IPS-20b (cell line): Measurements from ENCODE around the gene CBFB.
A peak's percentile ranks its signal among the peaks of the same experiment; 100 is the strongest.
"Not testable (repeated sequence)": the region's sequence is repeated elsewhere in the genome, so short reads cannot be mapped to it uniquely, and the experiment has no call there.

Experiments used
- H3K27ac ChIP-seq: one replicate; pipeline ENCODE4 v1.5.1; 2013; ENCODE audit warnings: low read length
- H3K27me3 ChIP-seq: 2 replicates; pipeline ENCODE4 v1.6.1; 2013; ENCODE audit warnings: mild to moderate bottlenecking, low read length, inconsistent platforms; ENCODE audit not compliant: insufficient read depth
- H3K36me3 ChIP-seq: 2 replicates; pipeline ENCODE4 v1.6.1; 2013; ENCODE audit warnings: low read depth, mild to moderate bottlenecking, inconsistent platforms, low read length, moderate library complexity; ENCODE audit not compliant: insufficient read depth
- H3K4me1 ChIP-seq: 2 replicates; pipeline ENCODE4 v1.6.1; 2013; ENCODE audit warnings: mild to moderate bottlenecking, control low read depth, inconsistent platforms, low read length, moderate library complexity; ENCODE audit not compliant: insufficient read depth
- H3K4me3 ChIP-seq: 2 replicates; pipeline ENCODE4 v1.5.1; 2013; ENCODE audit warnings: mild to moderate bottlenecking, low read length, inconsistent platforms
- H3K9ac ChIP-seq: 2 replicates; pipeline ENCODE4 v1.6.1; 2013; ENCODE audit warnings: low read depth, mild to moderate bottlenecking, inconsistent platforms, low read length, moderate library complexity
- H3K9me3 ChIP-seq: 2 replicates; pipeline ENCODE4 v1.6.1; 2013; ENCODE audit warnings: mild to moderate bottlenecking, low read depth, low read length, inconsistent platforms; ENCODE audit not compliant: insufficient read depth

CBFB gene

GRCh38 chr16:67028696-67029253 is at the start of gene CBFB:
Gene CBFB, plus strand, starts transcription at chr16:67029149. Its CDS starts 259 bp downstream, at chr16:67029408.
- Histone ChIP-seq H3K9me3 (no peaks in the 10 kb centered on the region), H3K4me3 (peak within 1 kb of the TSS; percentile 90), H3K36me3 (peaks cover 7% of the 10 kb centered on the region; the same call in 1 of the 2 replicates), H3K27me3 (peaks cover 13% of the 10 kb centered on the region; the same call in 1 of the 2 replicates), H3K9ac (peak within 1 kb of the TSS; percentile 75), H3K4me1 (peaks cover 3% of the 10 kb centered on the region; the same call in 1 of the 2 replicates), H3K27ac (no peak within 1 kb of the TSS)

GRCh38 chr16:66983033-66983432 is 45.9 kb upstream of the CBFB start:
- H3K9me3 ChIP-seq, result no peaks in the 10 kb centered on the region
- no peak overlapping the region for H3K4me3 ChIP-seq
- no peaks in the 10 kb centered on the region for H3K36me3 ChIP-seq
- H3K27me3 ChIP-seq, result peaks cover 4% of the 10 kb centered on the region; the same call in 1 of the 2 replicates
- H3K9ac ChIP-seq, result no peak overlapping the region
- H3K4me1 ChIP-seq, result no peaks in the 10 kb centered on the region
- no peak overlapping the region for H3K27ac ChIP-seq

- Histone ChIP-seq H3K27ac (no peak overlapping the region), H3K27me3 (no peaks in the 10 kb centered on the region), H3K36me3 (no peaks in the 10 kb centered on the region), H3K9me3 (no peaks in the 10 kb centered on the region), H3K4me3 (no peak overlapping the region), H3K9ac (no peak overlapping the region), H3K4me1 (no peaks in the 10 kb centered on the region)
Measured at GRCh38 chr16:66984892-66985311, 44.0 kb upstream of the CBFB start.

- Histone ChIP-seq H3K4me3 (no peak overlapping the region), H3K9ac (no peak overlapping the region), H3K36me3 (no peaks in the 10 kb centered on the region), H3K4me1 (no peaks in the 10 kb centered on the region), H3K27me3 (no peaks in the 10 kb centered on the region), H3K9me3 (no peaks in the 10 kb centered on the region), H3K27ac (no peak overlapping the region)
Measured at GRCh38 chr16:66986559-66986958, 42.4 kb upstream of the CBFB start.

GRCh38 chr16:66988197-66988788 is 40.7 kb upstream of the CBFB start, which contains the start of gene CES4A:
Gene CES4A, plus strand, starts transcription at chr16:66988589. Its CDS starts 184 bp downstream, at chr16:66988773.
- H3K27ac ChIP-seq, result no peak within 1 kb of the TSS
- H3K9ac ChIP-seq, result no peak within 1 kb of the TSS

GRCh38 chr16:66991545-66992077 is 37.3 kb upstream of the CBFB start:
- Histone ChIP-seq H3K9ac (no peak overlapping the region), H3K4me1 (no peaks in the 10 kb centered on the region), H3K36me3 (no peaks in the 10 kb centered on the region), H3K9me3 (no peaks in the 10 kb centered on the region), H3K27me3 (no peaks in the 10 kb centered on the region), H3K27ac (no peak overlapping the region), H3K4me3 (no peak overlapping the region)

More at GRCh38 chr16:66988197-66988788, 40.7 kb upstream of the CBFB start, which contains the start of gene CES4A:
- Histone ChIP-seq H3K36me3 (no peaks in the 10 kb centered on the region), H3K9me3 (no peaks in the 10 kb centered on the region), H3K27me3 (no peaks in the 10 kb centered on the region), H3K4me3 (no peak within 1 kb of the TSS), H3K4me1 (no peaks in the 10 kb centered on the region)

GRCh38 chr16:66993558-66993957 is 35.4 kb upstream of the CBFB start:
- H3K4me1 ChIP-seq, H3K27ac ChIP-seq, H3K36me3 ChIP-seq, H3K4me3 ChIP-seq, H3K9ac ChIP-seq, H3K9me3 ChIP-seq: not testable (repeated sequence)
- peaks cover 12% of the 10 kb centered on the region for H3K27me3 ChIP-seq

GRCh38 chr16:66996324-66996982 is 32.5 kb upstream of the CBFB start:
- Histone ChIP-seq H3K9me3 (no peaks in the 10 kb centered on the region), H3K36me3 (no peaks in the 10 kb centered on the region), H3K9ac (no peak overlapping the region), H3K27me3 (peaks cover 40% of the 10 kb centered on the region), H3K4me3 (no peak overlapping the region), H3K27ac (no peak overlapping the region), H3K4me1 (no peaks in the 10 kb centered on the region)

- H3K9me3 ChIP-seq, result no peaks in the 10 kb centered on the region
- no peaks in the 10 kb centered on the region for H3K36me3 ChIP-seq
- H3K27ac ChIP-seq, result no peak overlapping the region
- H3K4me1 ChIP-seq, result no peaks in the 10 kb centered on the region
- no peak overlapping the region for H3K9ac ChIP-seq
- H3K27me3 ChIP-seq, result peaks cover 45% of the 10 kb centered on the region
- no peak overlapping the region for H3K4me3 ChIP-seq
Measured at GRCh38 chr16:66996983-66997358, 32.0 kb upstream of the CBFB start.

- Histone ChIP-seq H3K27ac (no peak overlapping the region), H3K27me3 (peaks cover 71% of the 10 kb centered on the region), H3K4me1 (no peaks in the 10 kb centered on the region), H3K36me3 (no peaks in the 10 kb centered on the region), H3K9ac (no peak overlapping the region), H3K4me3 (peak overlapping the region; percentile 74), H3K9me3 (no peaks in the 10 kb centered on the region)
Measured at GRCh38 chr16:67000384-67001351, 28.3 kb upstream of the CBFB start.

GRCh38 chr16:67001726-67002125 is 27.2 kb upstream of the CBFB start:
- Histone ChIP-seq H3K9me3 (no peaks in the 10 kb centered on the region), H3K27ac (no peak overlapping the region), H3K4me3 (0 out of 2 replicates have a peak overlapping the region, but pooled peaks have one; percentile 55), H3K9ac (no peak overlapping the region), H3K36me3 (no peaks in the 10 kb centered on the region), H3K27me3 (peaks cover 71% of the 10 kb centered on the region), H3K4me1 (no peaks in the 10 kb centered on the region)
